ENCODE results near the gene HOMER2.
A peak's percentile ranks its signal among the peaks of the same experiment; 100 is the strongest.

The HOMER2 gene

DNA sequence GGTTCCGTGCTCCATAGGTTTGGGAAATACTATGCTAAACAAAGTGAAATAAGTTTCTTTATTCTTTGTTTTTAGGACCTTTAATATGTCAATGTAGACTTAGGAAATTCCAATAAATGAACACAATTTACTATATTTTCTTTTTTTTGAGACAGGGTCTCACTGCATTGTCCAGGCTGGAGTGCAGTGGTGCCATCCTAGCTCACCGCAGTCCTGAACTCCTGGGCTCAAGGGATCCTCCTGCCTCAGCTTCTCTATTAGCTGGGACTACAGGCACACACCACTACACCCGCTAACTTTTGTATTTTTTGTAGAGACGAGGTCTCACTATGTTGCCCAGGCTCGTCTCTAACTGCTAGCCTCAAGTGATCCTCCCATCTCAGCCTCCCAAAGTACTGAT lies 12.4 kb upstream of the HOMER2 start:
- TF ChIP-seq ZFX (IDR thresholded peaks at IDR 0.05; ENCODE audit: borderline replicate concordance), result no peak
- TF ChIP-seq, protein P1, sequence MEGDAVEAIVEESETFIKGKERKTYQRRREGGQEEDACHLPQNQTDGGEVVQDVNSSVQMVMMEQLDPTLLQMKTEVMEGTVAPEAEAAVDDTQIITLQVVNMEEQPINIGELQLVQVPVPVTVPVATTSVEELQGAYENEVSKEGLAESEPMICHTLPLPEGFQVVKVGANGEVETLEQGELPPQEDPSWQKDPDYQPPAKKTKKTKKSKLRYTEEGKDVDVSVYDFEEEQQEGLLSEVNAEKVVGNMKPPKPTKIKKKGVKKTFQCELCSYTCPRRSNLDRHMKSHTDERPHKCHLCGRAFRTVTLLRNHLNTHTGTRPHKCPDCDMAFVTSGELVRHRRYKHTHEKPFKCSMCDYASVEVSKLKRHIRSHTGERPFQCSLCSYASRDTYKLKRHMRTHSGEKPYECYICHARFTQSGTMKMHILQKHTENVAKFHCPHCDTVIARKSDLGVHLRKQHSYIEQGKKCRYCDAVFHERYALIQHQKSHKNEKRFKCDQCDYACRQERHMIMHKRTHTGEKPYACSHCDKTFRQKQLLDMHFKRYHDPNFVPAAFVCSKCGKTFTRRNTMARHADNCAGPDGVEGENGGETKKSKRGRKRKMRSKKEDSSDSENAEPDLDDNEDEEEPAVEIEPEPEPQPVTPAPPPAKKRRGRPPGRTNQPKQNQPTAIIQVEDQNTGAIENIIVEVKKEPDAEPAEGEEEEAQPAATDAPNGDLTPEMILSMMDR (IDR thresholded peaks at IDR 0.05), result no peak

DNA sequence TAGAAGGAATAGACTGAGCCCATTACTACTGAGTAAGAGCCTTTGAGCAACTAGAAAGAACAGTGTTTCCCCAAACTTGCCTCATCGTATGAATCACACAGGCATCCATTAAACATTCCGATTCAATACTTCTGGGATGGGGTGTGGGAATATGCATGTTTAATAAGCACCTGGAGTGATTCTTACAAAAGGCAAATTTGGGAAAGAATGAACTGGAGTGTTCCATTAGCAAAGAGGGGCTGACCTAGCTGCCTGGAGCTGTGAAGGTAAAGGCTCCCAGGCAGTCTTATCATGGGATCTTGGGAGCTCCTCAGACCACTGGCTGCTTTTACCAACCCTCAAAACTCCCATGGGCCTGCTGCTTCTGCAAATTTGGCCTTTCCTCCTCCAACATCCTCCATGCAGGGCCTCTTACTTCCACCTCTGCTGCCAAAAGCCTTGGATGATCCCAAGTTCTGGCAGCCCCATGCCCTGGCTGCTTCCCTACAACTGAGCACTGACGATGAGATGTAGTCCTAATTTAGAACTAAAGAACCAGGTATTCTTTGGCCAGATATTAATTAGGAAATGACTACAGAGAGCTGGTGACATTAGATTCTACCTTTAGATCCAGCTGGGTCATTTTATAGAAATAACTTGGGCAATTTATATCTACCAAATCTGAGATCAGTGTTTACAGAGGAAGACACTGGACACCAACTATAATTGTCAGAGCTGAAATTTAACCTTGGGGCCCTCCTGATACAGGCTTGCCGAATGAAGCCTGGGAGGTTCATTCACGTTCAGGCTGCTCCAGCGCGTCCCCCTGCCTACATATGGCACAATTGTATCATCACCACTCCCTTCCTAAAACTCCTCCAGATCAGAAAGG lies 11.2 kb upstream of the HOMER2 start:
- H3K27ac ChIP-seq, result no peak overlapping the region
- no peak for TF ChIP-seq ZFX (IDR thresholded peaks at IDR 0.05; ENCODE audit: borderline replicate concordance)
- TF ChIP-seq, protein P1 (IDR thresholded peaks at IDR 0.05), result no peak

More for the DNA sequence above, 12.4 kb upstream of the HOMER2 start:
- no peak overlapping the region for H3K27ac ChIP-seq

DNA sequence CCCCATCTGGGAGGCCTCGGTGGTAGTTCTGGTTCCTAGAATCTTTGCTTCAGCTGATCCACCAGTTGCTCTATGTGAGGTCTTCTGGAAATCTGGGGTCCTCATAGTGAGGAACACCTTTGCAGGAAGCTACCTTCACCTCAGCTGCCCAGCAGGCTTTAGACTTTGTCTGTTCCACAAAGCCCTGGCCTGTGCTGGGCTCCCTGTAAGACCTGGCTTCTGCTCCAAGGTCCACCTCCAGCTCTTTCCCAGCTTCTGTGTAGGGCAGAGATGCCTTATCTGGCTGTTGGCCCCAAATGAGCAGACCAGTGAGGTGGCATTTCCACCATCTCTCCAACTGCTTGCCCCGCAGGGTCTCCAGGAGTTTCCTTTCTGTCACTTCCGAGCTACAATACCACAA lies 8.2 kb upstream of the HOMER2 start:
- no peak overlapping the region for H3K27ac ChIP-seq
- TF ChIP-seq, protein P1 (IDR thresholded peaks at IDR 0.05), result no peak
- no peak for TF ChIP-seq ZFX (IDR thresholded peaks at IDR 0.05; ENCODE audit: borderline replicate concordance)

DNA sequence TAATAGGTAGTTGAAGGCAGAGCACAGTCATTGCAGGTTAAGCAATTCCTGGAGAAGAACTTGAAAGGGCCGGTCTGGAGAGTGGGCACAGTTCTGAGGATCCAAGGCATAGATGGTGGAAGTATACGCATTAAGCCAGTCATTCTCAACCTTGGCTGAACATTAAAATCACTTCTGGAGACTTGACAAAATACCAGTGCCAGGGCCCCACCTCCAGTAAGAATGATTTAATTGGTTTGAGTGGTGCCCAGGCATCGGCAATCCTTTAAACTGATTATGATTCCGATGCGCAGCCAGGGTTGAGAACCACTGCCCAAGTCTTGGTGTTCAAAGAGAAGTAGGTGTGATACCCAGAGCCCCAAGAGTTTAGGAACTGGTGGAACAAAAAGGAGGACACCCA lies 6.9 kb upstream of the HOMER2 start:
- TF ChIP-seq, protein P1 (IDR thresholded peaks at IDR 0.05), result no peak
- TF ChIP-seq ZFX (IDR thresholded peaks at IDR 0.05; ENCODE audit: borderline replicate concordance), result no peak
- 0 out of 2 replicates have a peak overlapping the region, but pooled peaks have one; percentile 15 for H3K27ac ChIP-seq

DNA sequence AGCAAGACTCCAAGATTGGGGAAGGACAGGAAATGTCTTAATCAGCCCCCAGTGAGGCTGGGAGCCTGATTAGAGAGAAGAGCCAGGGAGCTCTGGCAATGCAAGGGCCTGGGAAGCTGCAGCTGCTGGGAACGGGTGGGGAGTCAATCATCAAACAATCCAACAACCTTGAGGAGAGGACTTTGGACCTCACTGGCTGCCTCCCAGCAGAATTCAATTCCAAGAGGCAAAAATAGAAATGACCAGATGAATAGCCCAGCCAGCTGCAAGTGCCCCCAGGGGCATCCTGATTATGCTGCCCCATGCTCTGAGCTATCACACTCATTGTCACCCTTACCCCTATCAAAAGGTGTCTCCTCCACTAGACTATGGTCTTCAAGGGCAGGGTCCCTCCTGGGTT lies 6.1 kb upstream of the HOMER2 start:
- no peak for TF ChIP-seq ZFX (IDR thresholded peaks at IDR 0.05; ENCODE audit: borderline replicate concordance)
- TF ChIP-seq, protein P1 (IDR thresholded peaks at IDR 0.05), result no peak
- H3K27ac ChIP-seq, result peak overlapping the region; percentile 15; the same call in 1 of the 2 replicates

DNA sequence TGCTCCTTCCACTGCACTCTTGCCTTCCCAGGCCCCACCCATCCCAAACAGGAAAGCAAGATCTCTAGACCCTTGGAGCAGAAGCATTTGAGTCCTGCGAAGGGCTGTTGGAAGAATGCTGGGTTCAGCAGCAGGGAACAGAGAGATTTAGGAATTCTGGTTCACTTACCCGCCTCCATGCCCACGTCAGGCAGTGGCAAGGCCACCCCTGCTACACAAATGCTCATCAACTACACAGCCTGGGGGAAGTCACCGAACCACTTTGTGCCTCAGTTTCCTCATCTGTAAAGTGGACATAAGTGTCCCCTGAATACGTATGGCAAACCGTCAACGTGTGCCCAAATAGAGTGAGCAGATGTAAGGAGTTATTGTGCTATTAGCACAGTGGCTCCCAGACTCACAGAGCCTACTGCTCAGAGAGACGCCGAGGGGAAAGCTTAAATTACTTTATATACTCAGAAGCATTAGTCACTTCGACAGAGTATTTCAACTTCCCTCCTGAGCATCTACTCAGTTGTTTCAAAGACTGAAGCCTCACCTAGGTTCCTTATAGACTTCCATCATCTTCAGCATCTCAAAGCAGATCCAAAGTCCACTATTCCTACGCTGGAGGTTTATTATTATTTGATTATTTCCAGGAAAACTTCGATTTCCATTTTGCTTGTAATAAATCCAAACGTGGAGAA lies 905 bp downstream of the HOMER2 start:
- H3K27ac ChIP-seq, result peak overlapping the region; percentile 61
- TF ChIP-seq ZFX (IDR thresholded peaks at IDR 0.05; ENCODE audit: borderline replicate concordance), result no peak
- TF ChIP-seq, protein P1 (IDR thresholded peaks at IDR 0.05), result no peak
